GM23338 (cell line): ENCODE data around the gene PTPRN2. TPM values are rescaled to one million over a fixed set of nuclear protein-coding genes. Genes with fewer than 3 reads are reported as not detected.

Source experiments
- ATAC-seq: fragments of 200-7000 bp; cut with Tn5 transposase; 3 replicates; pipeline ENCODE4 v1.9.1; 2020
- DNase-seq: peaks from one replicate; pipeline ENCODE4 v3.0.0-alpha.2; 2015; ENCODE audit warnings: low spot score
- H2AFZ ChIP-seq: fragments of 200-600 bp; sonication (generic); 2 replicates; pipeline ENCODE4 v1.8.0; 2016; ENCODE audit warnings: antibody characterized with exemption, mild to moderate bottlenecking, moderate library complexity
- H3F3A ChIP-seq: fragments of 200-600 bp; sonication (generic); replicated peaks from 2 replicates; pipeline ENCODE4 v1.8.0; 2017; ENCODE audit warnings: antibody characterized with exemption, mixed run types, low read depth
- H3K27ac ChIP-seq: fragments of 200-600 bp; sonication (generic); 2 replicates; pipeline ENCODE4 v1.6.1; 2016; ENCODE audit warnings: low read depth
- H3K27me3 ChIP-seq: fragments of 200-600 bp; sonication (generic); 2 replicates; pipeline ENCODE4 v1.8.0; 2016; ENCODE audit warnings: mild to moderate bottlenecking, mixed run types, moderate library complexity; ENCODE audit not compliant: insufficient read depth
- H3K36me3 ChIP-seq: fragments of 200-600 bp; sonication (generic); 2 replicates; pipeline ENCODE4 v1.8.0; 2016; ENCODE audit warnings: mild to moderate bottlenecking; ENCODE audit not compliant: insufficient read depth
- H3K4me1 ChIP-seq: fragments of 200-600 bp; sonication (generic); 2 replicates; pipeline ENCODE4 v1.8.0; 2016; ENCODE audit warnings: mild to moderate bottlenecking, moderate library complexity; ENCODE audit not compliant: insufficient read depth
- H3K4me2 ChIP-seq: fragments of 200-600 bp; sonication (generic); 2 replicates; pipeline ENCODE4 v1.7.1; 2017; ENCODE audit warnings: mixed run types
- H3K4me3 ChIP-seq: fragments of 200-600 bp; sonication (generic); 2 replicates; pipeline ENCODE4 v1.6.1; 2016; ENCODE audit warnings: mixed run types
- H3K79me2 ChIP-seq: fragments of 200-600 bp; sonication (generic); replicated peaks from 2 replicates; pipeline ENCODE4 v1.8.0; 2017; ENCODE audit warnings: mild to moderate bottlenecking; ENCODE audit not compliant: insufficient read depth
- H3K9me2 ChIP-seq: fragments of 200-600 bp; sonication (generic); 2 replicates; pipeline ENCODE4 v1.8.0; 2017; ENCODE audit not compliant: insufficient read depth
- H4K20me1 ChIP-seq: fragments of 200-600 bp; sonication (generic); replicated peaks from 2 replicates; pipeline ENCODE4 v1.8.0; 2017; ENCODE audit warnings: mild to moderate bottlenecking; ENCODE audit not compliant: insufficient read depth
- H3K27ac Mint-ChIP-seq: 2 replicates; pipeline ENCODE4 v1.8.0; 2020; ENCODE audit warnings: inconsistent platforms, mild to moderate bottlenecking, moderate library complexity, mixed read lengths
- H3K27me3 Mint-ChIP-seq: 3 replicates; pipeline ENCODE4 v1.8.0; 2022; ENCODE audit warnings: low read depth, mild to moderate bottlenecking, moderate library complexity, mixed read lengths, inconsistent platforms; ENCODE audit not compliant: insufficient read depth, poor library complexity
- H3K36me3 Mint-ChIP-seq: 3 replicates; pipeline ENCODE4 v1.8.0; 2021; ENCODE audit warnings: low read depth, mild to moderate bottlenecking, inconsistent platforms, moderate library complexity, mixed read lengths
- H3K4me1 Mint-ChIP-seq: 3 replicates; pipeline ENCODE4 v1.8.0; 2020; ENCODE audit warnings: mild to moderate bottlenecking, inconsistent platforms, mixed read lengths
- H3K4me3 Mint-ChIP-seq: 3 replicates; pipeline ENCODE4 v1.8.0; 2021; ENCODE audit warnings: moderate library complexity, mild to moderate bottlenecking, inconsistent platforms, mixed read lengths
- H3K9me3 Mint-ChIP-seq: 3 replicates; pipeline ENCODE4 v1.8.0; 2020; ENCODE audit warnings: moderate library complexity, mild to moderate bottlenecking, inconsistent platforms, mixed read lengths
- CREB1 ChIP-seq: fragments of 250-450 bp; sonication (Bioruptor Pico); IDR thresholded peaks from 2 replicates; pipeline ENCODE4 v1.5.0; 2020; ENCODE audit warnings: low read depth, mild to moderate bottlenecking, moderate library complexity
- EZH2 ChIP-seq: fragments of 200-600 bp; sonication (generic); IDR thresholded peaks from one replicate; pipeline ENCODE4 v1.8.0; 2017; ENCODE audit warnings: antibody characterized with exemption, mild to moderate bottlenecking, low read depth; ENCODE audit not compliant: unreplicated experiment
- JUNB ChIP-seq: IDR thresholded peaks from one replicate; pipeline ENCODE4 v1.6.1; 2016; ENCODE audit warnings: antibody characterized with exemption; ENCODE audit not compliant: unreplicated experiment
- NANOG ChIP-seq: IDR thresholded peaks from 2 replicates; pipeline ENCODE4 v1.6.1; 2016; ENCODE audit warnings: antibody characterized with exemption, borderline replicate concordance
- STAT1 ChIP-seq: IDR thresholded peaks from one replicate; pipeline ENCODE4 v1.6.1; 2016; ENCODE audit warnings: antibody characterized with exemption; ENCODE audit not compliant: unreplicated experiment
- ZNF114 ChIP-seq: fragments of 250-450 bp; sonication (Bioruptor Pico); IDR thresholded peaks from 2 replicates; pipeline ENCODE4 v1.5.0; 2020; ENCODE audit warnings: mild to moderate bottlenecking, moderate library complexity
- ZNF331 ChIP-seq: fragments of 250-450 bp; sonication (Bioruptor Pico); IDR thresholded peaks from 2 replicates; pipeline ENCODE4 v1.5.0; 2020; ENCODE audit warnings: low read depth, mild to moderate bottlenecking, moderate library complexity
- polyA plus RNA-seq: library from polyadenylated mRNA; unstranded; fragments of >200 nt; fragmentation: Nextera tagmentation; extraction: Ambion mirVana; gene quantifications from 2 replicates; pipeline ENCODE4 v1.2.1, GENCODE V29; 2016
- total RNA-seq: library from RNA; depleted of rRNA; stranded (reverse); fragments of >200 nt; shearing (Covaris generic); gene quantifications from 2 replicates; pipeline ENCODE4 v1.2.3, GENCODE V29; 2014
- TF ChIP-seq, protein P1 (sequence below): IDR thresholded peaks from 2 replicates; pipeline ENCODE4 v1.6.1; 2016; ENCODE audit warnings: antibody characterized with exemption
- TF ChIP-seq, protein P2 (sequence below): IDR thresholded peaks from one replicate; pipeline ENCODE4 v1.6.1; 2018; ENCODE audit warnings: antibody characterized with exemption; ENCODE audit not compliant: unreplicated experiment

Gene PTPRN2
- total and polyA plus RNA-seq, 2 experiments from 2014 or later, result 0.87 to 4.0 TPM

DNA sequence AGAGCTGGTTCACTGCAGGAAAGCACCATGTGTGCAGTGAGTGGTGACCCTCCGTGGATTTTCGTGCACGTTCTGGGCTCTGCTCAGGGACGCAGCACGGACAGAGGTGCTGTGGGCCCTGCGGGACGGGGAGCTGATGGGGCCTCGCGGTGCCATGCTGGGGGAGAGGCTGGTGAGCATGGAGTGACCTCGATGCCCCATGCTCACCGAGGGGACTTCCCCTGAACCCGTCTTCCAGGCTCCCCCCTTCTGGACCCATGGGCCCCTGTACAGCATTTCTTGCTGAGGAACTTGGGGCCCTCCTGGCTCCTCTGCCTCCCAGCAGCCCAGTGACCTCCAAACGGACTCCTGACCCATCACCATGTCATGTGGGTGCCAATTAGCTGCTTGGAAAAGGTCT lies 997.1 kb downstream of the PTPRN2 start:
- Mint-ChIP-seq H3K27me3 (peaks cover 17% of the 10 kb centered on the region), H3K36me3 (peaks cover 65% of the 10 kb centered on the region)

DNA sequence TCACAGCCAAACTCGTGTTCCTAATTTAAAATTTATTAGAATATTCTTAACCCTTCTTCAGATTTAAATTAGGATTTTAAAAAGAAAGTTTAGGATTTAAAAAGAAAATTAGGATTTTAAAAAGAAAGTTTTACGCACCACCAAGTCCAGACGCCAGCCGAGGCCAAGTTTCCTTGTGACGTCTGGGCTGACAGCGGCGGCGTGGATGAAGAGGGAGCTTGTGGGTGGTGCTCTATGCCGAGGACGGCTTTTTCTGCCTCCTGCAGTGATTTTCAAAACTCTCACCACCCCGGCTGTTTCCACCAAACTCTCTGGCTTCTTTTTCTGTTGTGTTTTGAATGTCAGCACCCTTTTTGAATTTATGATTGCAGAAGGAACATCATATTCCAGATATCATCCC lies 997.9 kb downstream of the PTPRN2 start:
- H2AFZ ChIP-seq, result no peak overlapping the region
- H3K36me3 Mint-ChIP-seq, result peaks cover 61% of the 10 kb centered on the region
- H3K9me2 ChIP-seq, result no peaks in the 10 kb centered on the region
- DNase-seq (no peak), ATAC-seq (no peak)
- H3K4me1 ChIP-seq, result no peaks in the 10 kb centered on the region
- no peaks in the 10 kb centered on the region for H3K79me2 ChIP-seq
- peaks cover 39% of the 10 kb centered on the region; the same call in 1 of the 2 replicates for H3K27me3 ChIP-seq
- peaks cover 15% of the 10 kb centered on the region for H3K27me3 Mint-ChIP-seq
- H3K4me3 Mint-ChIP-seq, result no peak overlapping the region
- no peaks in the 10 kb centered on the region for H3K4me1 Mint-ChIP-seq
- no peaks in the 10 kb centered on the region; the same call in 1 of the 2 replicates for H3K36me3 ChIP-seq
- H3K9me3 Mint-ChIP-seq, result peaks cover 96% of the 10 kb centered on the region
- no peaks in the 10 kb centered on the region for H3F3A ChIP-seq
- TF ChIP-seq NANOG (no peak), CREB1 (CRISPR knock-in tag) (no peak), EZH2 (no peak)
- TF ChIP-seq, protein P1, sequence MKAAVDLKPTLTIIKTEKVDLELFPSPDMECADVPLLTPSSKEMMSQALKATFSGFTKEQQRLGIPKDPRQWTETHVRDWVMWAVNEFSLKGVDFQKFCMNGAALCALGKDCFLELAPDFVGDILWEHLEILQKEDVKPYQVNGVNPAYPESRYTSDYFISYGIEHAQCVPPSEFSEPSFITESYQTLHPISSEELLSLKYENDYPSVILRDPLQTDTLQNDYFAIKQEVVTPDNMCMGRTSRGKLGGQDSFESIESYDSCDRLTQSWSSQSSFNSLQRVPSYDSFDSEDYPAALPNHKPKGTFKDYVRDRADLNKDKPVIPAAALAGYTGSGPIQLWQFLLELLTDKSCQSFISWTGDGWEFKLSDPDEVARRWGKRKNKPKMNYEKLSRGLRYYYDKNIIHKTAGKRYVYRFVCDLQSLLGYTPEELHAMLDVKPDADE, result no peak
- TF ChIP-seq, protein P2, sequence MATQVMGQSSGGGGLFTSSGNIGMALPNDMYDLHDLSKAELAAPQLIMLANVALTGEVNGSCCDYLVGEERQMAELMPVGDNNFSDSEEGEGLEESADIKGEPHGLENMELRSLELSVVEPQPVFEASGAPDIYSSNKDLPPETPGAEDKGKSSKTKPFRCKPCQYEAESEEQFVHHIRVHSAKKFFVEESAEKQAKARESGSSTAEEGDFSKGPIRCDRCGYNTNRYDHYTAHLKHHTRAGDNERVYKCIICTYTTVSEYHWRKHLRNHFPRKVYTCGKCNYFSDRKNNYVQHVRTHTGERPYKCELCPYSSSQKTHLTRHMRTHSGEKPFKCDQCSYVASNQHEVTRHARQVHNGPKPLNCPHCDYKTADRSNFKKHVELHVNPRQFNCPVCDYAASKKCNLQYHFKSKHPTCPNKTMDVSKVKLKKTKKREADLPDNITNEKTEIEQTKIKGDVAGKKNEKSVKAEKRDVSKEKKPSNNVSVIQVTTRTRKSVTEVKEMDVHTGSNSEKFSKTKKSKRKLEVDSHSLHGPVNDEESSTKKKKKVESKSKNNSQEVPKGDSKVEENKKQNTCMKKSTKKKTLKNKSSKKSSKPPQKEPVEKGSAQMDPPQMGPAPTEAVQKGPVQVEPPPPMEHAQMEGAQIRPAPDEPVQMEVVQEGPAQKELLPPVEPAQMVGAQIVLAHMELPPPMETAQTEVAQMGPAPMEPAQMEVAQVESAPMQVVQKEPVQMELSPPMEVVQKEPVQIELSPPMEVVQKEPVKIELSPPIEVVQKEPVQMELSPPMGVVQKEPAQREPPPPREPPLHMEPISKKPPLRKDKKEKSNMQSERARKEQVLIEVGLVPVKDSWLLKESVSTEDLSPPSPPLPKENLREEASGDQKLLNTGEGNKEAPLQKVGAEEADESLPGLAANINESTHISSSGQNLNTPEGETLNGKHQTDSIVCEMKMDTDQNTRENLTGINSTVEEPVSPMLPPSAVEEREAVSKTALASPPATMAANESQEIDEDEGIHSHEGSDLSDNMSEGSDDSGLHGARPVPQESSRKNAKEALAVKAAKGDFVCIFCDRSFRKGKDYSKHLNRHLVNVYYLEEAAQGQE, result no peak
- H4K20me1 ChIP-seq, result no peaks in the 10 kb centered on the region
- H3K4me2 ChIP-seq, result no peak overlapping the region
- no peak overlapping the region for H3K27ac Mint-ChIP-seq
- H3K27ac ChIP-seq, result no peak overlapping the region
- H3K4me3 ChIP-seq, result no peak overlapping the region

More for the DNA sequence above, 997.1 kb downstream of the PTPRN2 start:
- no peak overlapping the region for H2AFZ ChIP-seq
- H3K79me2 ChIP-seq, result no peaks in the 10 kb centered on the region
- H3K36me3 ChIP-seq, result no peaks in the 10 kb centered on the region; the same call in 1 of the 2 replicates
- H3K4me3 Mint-ChIP-seq, result no peak overlapping the region
- H3K4me1 Mint-ChIP-seq, result no peaks in the 10 kb centered on the region
- H3K9me3 Mint-ChIP-seq, result peaks cover 96% of the 10 kb centered on the region
- no peak overlapping the region for H3K27ac Mint-ChIP-seq
- peaks cover 46% of the 10 kb centered on the region; the same call in 1 of the 2 replicates for H3K27me3 ChIP-seq
- no peak overlapping the region for H3K27ac ChIP-seq
- no peaks in the 10 kb centered on the region for H3K9me2 ChIP-seq
- H3K4me2 ChIP-seq, result no peak overlapping the region
- TF ChIP-seq STAT1, result no peak
- TF ChIP-seq CREB1 (CRISPR knock-in tag), result no peak
- TF ChIP-seq, protein P1, result no peak
- TF ChIP-seq JUNB, result no peak
- no peak for TF ChIP-seq ZNF114 (CRISPR knock-in tag)
- TF ChIP-seq ZNF331, result no peak
- no peak overlapping the region for H3K4me3 ChIP-seq
- no peaks in the 10 kb centered on the region for H3F3A ChIP-seq
- DNase-seq (no peak), ATAC-seq (no peak)
- H3K4me1 ChIP-seq, result no peaks in the 10 kb centered on the region
- no peaks in the 10 kb centered on the region for H4K20me1 ChIP-seq
